CD14-positive monocyte (primary cell): ENCODE data around the gene UBL5. TPM values are rescaled to one million over a fixed set of nuclear protein-coding genes. Genes with fewer than 3 reads are reported as not detected.

ENCODE experiments used
- DNase-seq, 3 donors: peaks; one replicate each; pipeline ENCODE4 v3.0.0-alpha.2; 2011 to 2022
- H2AFZ ChIP-seq: 2 replicates; pipeline ENCODE4 v1.6.0; 2012; ENCODE audit warnings: mild to moderate bottlenecking, low read depth, low read length, inconsistent platforms; ENCODE audit not compliant: insufficient read depth, poor library complexity, severe bottlenecking
- H3K27ac ChIP-seq, 2 donors: 1 replicate in 1 of 2; 2 replicates in 1 of 2; pipeline ENCODE4 v1.5.1; 2012 to 2013; ENCODE audit warnings: low read length in 2 of 2, control low read depth in 1 of 2, inconsistent platforms in 1 of 2, low read depth in 1 of 2, mild to moderate bottlenecking in 1 of 2
- H3K27me3 ChIP-seq, 2 donors: one replicate each; pipeline versions ENCODE4 v1.6.0 to v1.6.1; 2011 to 2013; ENCODE audit warnings: low read length in 2 of 2; ENCODE audit not compliant: control insufficient read depth in 2 of 2, insufficient read depth in 2 of 2
- H3K36me3 ChIP-seq, 2 donors: replicated peaks in 1 of 2; 1 replicate in 1 of 2; 2 replicates in 1 of 2; pipeline versions ENCODE4 v1.5.1 to v1.6.1; 2012 to 2013; ENCODE audit warnings: low read length in 2 of 2, control low read depth in 1 of 2, inconsistent platforms in 1 of 2, mild to moderate bottlenecking in 1 of 2; ENCODE audit not compliant: insufficient read depth in 2 of 2, control insufficient read depth in 1 of 2
- H3K4me1 ChIP-seq, 2 donors: 1 replicate in 1 of 2; 2 replicates in 1 of 2; pipeline versions ENCODE4 v1.5.1 to v1.6.1; 2012 to 2013; ENCODE audit warnings: low read length in 2 of 2, control low read depth in 1 of 2, inconsistent platforms in 1 of 2, mild to moderate bottlenecking in 1 of 2, moderate library complexity in 1 of 2; ENCODE audit not compliant: insufficient read depth in 2 of 2, control insufficient read depth in 1 of 2
- H3K4me2 ChIP-seq: replicated peaks from 2 replicates; pipeline ENCODE3; 2012; ENCODE audit warnings: low read length, moderate library complexity, mild to moderate bottlenecking; ENCODE audit not compliant: poor library complexity, severe bottlenecking; ENCODE audit errors: extremely low read depth
- H3K4me3 ChIP-seq, 3 experiments: fragments of 200-600 bp in 1 of 3; sonication (generic) in 1 of 3; replicated peaks in 1 of 3; 1 replicate in 2 of 3; 2 replicates in 1 of 3; pipeline ENCODE4 v1.5.1; 2011 to 2013; ENCODE audit warnings: low read length in 3 of 3, mild to moderate bottlenecking in 3 of 3, control low read depth in 2 of 3, low read depth in 2 of 3, inconsistent platforms in 1 of 3, moderate library complexity in 1 of 3
- H3K79me2 ChIP-seq: 2 replicates; pipeline ENCODE4 v1.6.0; 2012; ENCODE audit warnings: mild to moderate bottlenecking, control low read depth, inconsistent platforms, low read length, moderate library complexity; ENCODE audit not compliant: insufficient read depth
- H3K9ac ChIP-seq: 2 replicates; pipeline ENCODE4 v1.6.0; 2017; ENCODE audit warnings: low read length, mild to moderate bottlenecking; ENCODE audit not compliant: insufficient read depth, poor library complexity, severe bottlenecking
- H3K9me3 ChIP-seq, 2 donors: replicated peaks in 1 of 2; 1 replicate in 1 of 2; 2 replicates in 1 of 2; pipeline versions ENCODE4 v1.5.1 to v1.6.1; 2012 to 2013; ENCODE audit warnings: low read length in 2 of 2, control low read depth in 1 of 2; ENCODE audit not compliant: control insufficient read depth in 1 of 2, insufficient read depth in 1 of 2
- H4K20me1 ChIP-seq: 2 replicates; pipeline ENCODE4 v1.6.0; 2012; ENCODE audit warnings: mild to moderate bottlenecking, low read length, control low read depth, moderate library complexity; ENCODE audit not compliant: insufficient read depth
- H3K27ac Mint-ChIP-seq, 7 donors: one replicate each; pipeline ENCODE4 v1.8.0; 2020; ENCODE audit warnings: mild to moderate bottlenecking in 7 of 7, mixed read lengths in 7 of 7, moderate library complexity in 6 of 7, inconsistent platforms in 2 of 7
- H3K27me3 Mint-ChIP-seq, 3 donors: one replicate each; pipeline ENCODE4 v1.8.0; 2021 to 2022; ENCODE audit warnings: low read depth in 3 of 3, mild to moderate bottlenecking in 3 of 3, mixed read lengths in 3 of 3, moderate library complexity in 3 of 3, inconsistent platforms in 1 of 3
- H3K36me3 Mint-ChIP-seq, 2 donors: one replicate each; pipeline ENCODE4 v1.8.0; 2020; ENCODE audit warnings: mixed read lengths in 2 of 2, inconsistent platforms in 1 of 2, mild to moderate bottlenecking in 1 of 2
- H3K4me1 Mint-ChIP-seq: one replicate; pipeline ENCODE4 v1.8.0; 2020; ENCODE audit warnings: mild to moderate bottlenecking, mixed read lengths
- H3K4me3 Mint-ChIP-seq, 2 donors: one replicate each; pipeline ENCODE4 v1.8.0; 2020; ENCODE audit warnings: mild to moderate bottlenecking in 2 of 2, mixed read lengths in 2 of 2, moderate library complexity in 1 of 2
- H3K9me3 Mint-ChIP-seq, 7 donors: one replicate each; pipeline ENCODE4 v1.8.0; 2020 to 2022; ENCODE audit warnings: mixed read lengths in 7 of 7, mild to moderate bottlenecking in 6 of 7, moderate library complexity in 6 of 7, inconsistent platforms in 2 of 7
- CTCF ChIP-seq: fragments of 200-600 bp; IDR thresholded peaks from one replicate; pipeline ENCODE4 v1.8.0; 2022; ENCODE audit warnings: antibody characterized with exemption, mild to moderate bottlenecking
- WGBS: methylation state at CpG from one replicate; pipeline ENCODE4 v1.1.5; 2013; ENCODE audit warnings: missing lambda C conversion rate; ENCODE audit not compliant: insufficient coverage; 5-methylcytosine and 5-hydroxymethylcytosine counted together
- intact Hi-C, 2 donors: fragments of 100-400 bp; cut with micrococcal nuclease; formaldehyde crosslinking; loops; one replicate each; pipeline versions ENCODE4 v1.15.0 to v1.15.1; 2023
- polyA plus RNA-seq, 3 donors: library from polyadenylated mRNA; depleted of rRNA in 1 of 3; unstranded in 2 of 3; stranded (reverse) in 1 of 3; fragments of 300-500 nt in 2 of 3; fragments of >200 nt in 1 of 3; fragmentation: Illumina TruSeq in 2 of 3; gene quantifications; 1 replicate in 2 of 3; 2 replicates in 1 of 3; pipeline ENCODE4 v1.2.3, GENCODE V29; 2012 to 2021

UBL5 gene
- polyA plus RNA-seq, 3 donors = 713 to 783 (median 728) TPM

GRCh38 chr19:9793071-9793591 lies 34.6 kb upstream of the UBL5 start:
- H3K9me3 Mint-ChIP-seq = peaks cover 0 to 2% (median 0%) of the 10 kb centered on the region in 7 donors
- WGBS = 13% methylated on average over 17 of the region's 36 CpGs
- DNase-seq = peak in 2 of 3 donors; percentile 28 to 40

More at GRCh38 chr19:9793071-9793591, 34.6 kb upstream of the UBL5 start:
- Mint-ChIP-seq H3K27ac (peak overlapping the region; percentile 52 to 100 (median 96)), H3K36me3 (no peaks in the 10 kb centered on the region), H3K27me3 (peaks cover 0 to 2% (median 0%) of the 10 kb centered on the region in 3 donors), H3K4me1 (peaks cover 27% of the 10 kb centered on the region), H3K4me3 (peak overlapping the region; percentile 88 to 91)
- peak overlapping the region; percentile 99 for H2AFZ ChIP-seq
- H3K4me2 ChIP-seq = peak overlapping the region; percentile 95
- no peak for TF ChIP-seq CTCF
- intact Hi-C loops = loop anchor here (5.0 to 10.0 kb wide), 6 partner anchors 478 to 958 kb away; partner anchors contain the start of genes MBD3L1 (in 1 of the 2), ZNF317 (in 1 of the 2) and ZNF558 (in 1 of the 2)
- H3K9me3 ChIP-seq = no peaks in the 10 kb centered on the region
- H3K9ac ChIP-seq = peak overlapping the region; percentile 79
- peak overlapping the region; percentile 64 to 82 for H3K27ac ChIP-seq
- H4K20me1 ChIP-seq = no peaks in the 10 kb centered on the region
- H3K79me2 ChIP-seq = no peaks in the 10 kb centered on the region
- peaks cover 24 to 29% of the 10 kb centered on the region in 2 donors for H3K4me1 ChIP-seq
- peak overlapping the region; percentile 61 to 93 (median 90) for H3K4me3 ChIP-seq
- H3K36me3 ChIP-seq = no peaks in the 10 kb centered on the region
- H3K27me3 ChIP-seq = no peaks in the 10 kb centered on the region
